Fibroblast of lung (primary cell): ENCODE measurements around the gene HMGCS2. TPM values are rescaled to one million over a fixed set of nuclear protein-coding genes. Genes with fewer than 3 reads are reported as not detected.

Experiments
- DNase-seq, 2 donors: peaks; one replicate each; pipeline versions ENCODE4 v3.0.0 to v3.0.0-alpha.2; 2010; ENCODE audit warnings: low read depth in 2 of 2
- H2AFZ ChIP-seq: 2 replicates; pipeline ENCODE4 v1.5.1; 2012; ENCODE audit warnings: low read length, control low read depth, inconsistent platforms
- H3K27ac ChIP-seq: 2 replicates; pipeline ENCODE4 v1.5.1; 2011; ENCODE audit warnings: low read length, control low read depth; ENCODE audit not compliant: insufficient read depth
- H3K27me3 ChIP-seq: 2 replicates; pipeline ENCODE4 v1.5.1; 2011; ENCODE audit warnings: mild to moderate bottlenecking, low read length; ENCODE audit not compliant: control insufficient read depth, insufficient read depth
- H3K36me3 ChIP-seq: 2 replicates; pipeline ENCODE4 v1.5.1; 2011; ENCODE audit warnings: low read length; ENCODE audit not compliant: control insufficient read depth, insufficient read depth
- H3K4me1 ChIP-seq: 2 replicates; pipeline ENCODE4 v1.5.1; 2011; ENCODE audit warnings: low read length; ENCODE audit not compliant: control insufficient read depth, insufficient read depth; ENCODE audit errors: extremely low read depth
- H3K4me2 ChIP-seq: 2 replicates; pipeline ENCODE4 v1.5.1; 2011; ENCODE audit warnings: low read length, control low read depth; ENCODE audit not compliant: insufficient read depth; ENCODE audit errors: extremely low read depth
- H3K4me3 ChIP-seq, 4 experiments: fragments of 200-600 bp in 1 of 4; sonication (generic) in 1 of 4; replicated peaks in 1 of 4; 2 replicates each; pipeline ENCODE4 v1.5.1; 2011 to 2016; ENCODE audit warnings: low read length in 4 of 4, low read depth in 3 of 4, mild to moderate bottlenecking in 3 of 4, control low read depth in 2 of 4, inconsistent platforms in 1 of 4, mixed read lengths in 1 of 4; ENCODE audit not compliant: insufficient read depth in 1 of 4; ENCODE audit errors: control extremely low read depth in 1 of 4
- H3K79me2 ChIP-seq: 2 replicates; pipeline ENCODE4 v1.5.1; 2012; ENCODE audit warnings: mild to moderate bottlenecking, low read length, inconsistent platforms; ENCODE audit not compliant: control insufficient read depth, insufficient read depth
- H3K9ac ChIP-seq: 2 replicates; pipeline ENCODE4 v1.5.1; 2011; ENCODE audit warnings: mild to moderate bottlenecking, low read length, control low read depth; ENCODE audit not compliant: insufficient read depth
- H3K9me3 ChIP-seq: 2 replicates; pipeline ENCODE4 v1.5.1; 2012; ENCODE audit warnings: low read depth, low read length; ENCODE audit not compliant: control insufficient read depth, insufficient read depth
- H4K20me1 ChIP-seq: 2 replicates; pipeline ENCODE4 v1.5.1; 2011; ENCODE audit warnings: low read length; ENCODE audit not compliant: control insufficient read depth, insufficient read depth; ENCODE audit errors: extremely low read depth
- EZH2 ChIP-seq: IDR thresholded peaks from 2 replicates; pipeline ENCODE4 v1.5.1; 2012; ENCODE audit warnings: low read length, control low read depth, mild to moderate bottlenecking; ENCODE audit errors: missing control alignments
- polyA plus RNA-seq, 2 donors: library from polyadenylated mRNA; depleted of rRNA in 1 of 2; stranded (reverse) in 1 of 2; unstranded in 1 of 2; fragments of >200 nt; gene quantifications; 2 replicates each; pipeline ENCODE4 v1.2.1, GENCODE V29; 2011 to 2012; ENCODE audit warnings: missing spikeins in 1 of 2
- total RNA-seq: library from RNA; depleted of rRNA; stranded (reverse); fragments of >200 nt; gene quantifications from 2 replicates; pipeline ENCODE4 v1.2.1, GENCODE V29; 2014
- TF ChIP-seq, protein P1 (sequence below), 2 donors: IDR thresholded peaks in 1 of 2; conservative IDR thresholded peaks in 1 of 2; 1 replicate in 1 of 2; 2 replicates in 1 of 2; pipeline ENCODE4 v1.5.1; 2011 to 2012; ENCODE audit warnings: low read length in 2 of 2, control low read depth in 1 of 2, inconsistent platforms in 1 of 2, low read depth in 1 of 2, mild to moderate bottlenecking in 1 of 2

The HMGCS2 gene
- total and polyA plus RNA-seq, 2 donors (not counting 1 experiment from before 2014, with no cell fraction given), result not detected

- H3K4me1 ChIP-seq, result no peaks in the 10 kb centered on the region
- no peak overlapping the region for H3K4me3 ChIP-seq
- no peaks in the 10 kb centered on the region for H3K79me2 ChIP-seq
- H3K27me3 ChIP-seq, result no peaks in the 10 kb centered on the region
- no peak overlapping the region for H3K9ac ChIP-seq
- H3K9me3 ChIP-seq, result no peaks in the 10 kb centered on the region
- H4K20me1 ChIP-seq, result no peaks in the 10 kb centered on the region
- no peak overlapping the region for H3K27ac ChIP-seq
- no peak overlapping the region for H3K4me2 ChIP-seq
- H2AFZ ChIP-seq, result no peak overlapping the region
- peaks cover under 1% of the 10 kb centered on the region for H3K36me3 ChIP-seq
- DNase-seq, result no peak
- TF ChIP-seq, protein P1, sequence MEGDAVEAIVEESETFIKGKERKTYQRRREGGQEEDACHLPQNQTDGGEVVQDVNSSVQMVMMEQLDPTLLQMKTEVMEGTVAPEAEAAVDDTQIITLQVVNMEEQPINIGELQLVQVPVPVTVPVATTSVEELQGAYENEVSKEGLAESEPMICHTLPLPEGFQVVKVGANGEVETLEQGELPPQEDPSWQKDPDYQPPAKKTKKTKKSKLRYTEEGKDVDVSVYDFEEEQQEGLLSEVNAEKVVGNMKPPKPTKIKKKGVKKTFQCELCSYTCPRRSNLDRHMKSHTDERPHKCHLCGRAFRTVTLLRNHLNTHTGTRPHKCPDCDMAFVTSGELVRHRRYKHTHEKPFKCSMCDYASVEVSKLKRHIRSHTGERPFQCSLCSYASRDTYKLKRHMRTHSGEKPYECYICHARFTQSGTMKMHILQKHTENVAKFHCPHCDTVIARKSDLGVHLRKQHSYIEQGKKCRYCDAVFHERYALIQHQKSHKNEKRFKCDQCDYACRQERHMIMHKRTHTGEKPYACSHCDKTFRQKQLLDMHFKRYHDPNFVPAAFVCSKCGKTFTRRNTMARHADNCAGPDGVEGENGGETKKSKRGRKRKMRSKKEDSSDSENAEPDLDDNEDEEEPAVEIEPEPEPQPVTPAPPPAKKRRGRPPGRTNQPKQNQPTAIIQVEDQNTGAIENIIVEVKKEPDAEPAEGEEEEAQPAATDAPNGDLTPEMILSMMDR (conservative IDR thresholded peaks at IDR 0.05 in 1 of 2, IDR thresholded peaks at IDR 0.05 in 1 of 2; ENCODE audit: low read depth in 1 of 2, low read length in 2 of 2), result no peak
- TF ChIP-seq EZH2, result no peak
Measured at GRCh38 chr1:119740896-119741780, 27.6 kb downstream of the HMGCS2 start.

GRCh38 chr1:119740261-119740660 lies 28.4 kb downstream of the HMGCS2 start:
- Histone ChIP-seq H2AFZ (no peak overlapping the region), H3K27ac (no peak overlapping the region), H3K27me3 (no peaks in the 10 kb centered on the region), H3K36me3 (peaks cover 2% of the 10 kb centered on the region), H4K20me1 (no peaks in the 10 kb centered on the region), H3K4me3 (no peak overlapping the region), H3K9ac (no peak overlapping the region), H3K79me2 (no peaks in the 10 kb centered on the region), H3K9me3 (no peaks in the 10 kb centered on the region), H3K4me2 (no peak overlapping the region), H3K4me1 (no peaks in the 10 kb centered on the region)
- no peak for DNase-seq
- TF ChIP-seq EZH2, result no peak
- TF ChIP-seq, protein P1 (conservative IDR thresholded peaks at IDR 0.05 in 1 of 2, IDR thresholded peaks at IDR 0.05 in 1 of 2; ENCODE audit: low read depth in 1 of 2, low read length in 2 of 2), result no peak

GRCh38 chr1:119739150-119739549 lies 29.6 kb downstream of the HMGCS2 start:
- no peak for TF ChIP-seq EZH2
- TF ChIP-seq, protein P1 (conservative IDR thresholded peaks at IDR 0.05 in 1 of 2, IDR thresholded peaks at IDR 0.05 in 1 of 2; ENCODE audit: low read depth in 1 of 2, low read length in 2 of 2), result no peak
- Histone ChIP-seq H3K36me3 (peaks cover 2% of the 10 kb centered on the region), H3K27ac (no peak overlapping the region), H3K4me3 (no peak overlapping the region), H2AFZ (no peak overlapping the region), H3K4me2 (no peak overlapping the region), H4K20me1 (no peaks in the 10 kb centered on the region), H3K9me3 (no peaks in the 10 kb centered on the region), H3K79me2 (no peaks in the 10 kb centered on the region), H3K9ac (no peak overlapping the region), H3K27me3 (no peaks in the 10 kb centered on the region), H3K4me1 (no peaks in the 10 kb centered on the region)
- no peak for DNase-seq
